ENCODE results near the gene CALHM1.

DNA sequence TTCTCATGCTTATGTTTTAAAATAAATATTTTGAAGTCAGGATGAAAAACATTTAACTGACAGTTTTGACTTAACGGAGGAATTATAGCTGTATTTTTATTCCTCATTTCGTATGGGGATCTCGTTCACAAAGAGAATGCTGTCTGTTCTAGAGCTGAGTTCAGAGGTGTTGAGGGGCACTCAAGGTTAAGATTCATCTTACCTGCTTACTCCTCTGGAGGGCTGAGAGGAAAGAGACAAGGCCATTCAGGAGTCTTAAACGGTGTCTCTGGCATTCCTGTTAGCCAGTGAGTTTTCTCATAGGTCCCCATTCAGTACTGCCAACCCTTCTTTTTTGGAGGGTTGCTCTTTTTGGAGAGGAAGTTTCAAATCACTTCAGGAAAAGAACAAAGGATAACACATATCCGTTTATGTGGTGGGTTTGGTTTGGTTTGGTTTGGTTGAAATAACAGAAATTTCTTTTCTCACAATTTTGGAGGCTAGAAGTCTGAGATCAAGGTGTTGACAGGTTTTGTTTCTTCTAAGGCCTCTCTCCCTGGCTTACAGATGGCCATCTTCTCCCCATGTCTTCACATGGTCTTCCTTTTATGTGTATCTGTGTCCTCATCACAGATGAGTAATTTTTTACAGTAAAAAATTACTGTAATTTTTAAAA is 29.6 kb downstream of the CALHM1 start:
- no peak for TF ChIP-seq POLR2A (IDR thresholded peaks at IDR 0.05)
- TF ChIP-seq, protein P1, sequence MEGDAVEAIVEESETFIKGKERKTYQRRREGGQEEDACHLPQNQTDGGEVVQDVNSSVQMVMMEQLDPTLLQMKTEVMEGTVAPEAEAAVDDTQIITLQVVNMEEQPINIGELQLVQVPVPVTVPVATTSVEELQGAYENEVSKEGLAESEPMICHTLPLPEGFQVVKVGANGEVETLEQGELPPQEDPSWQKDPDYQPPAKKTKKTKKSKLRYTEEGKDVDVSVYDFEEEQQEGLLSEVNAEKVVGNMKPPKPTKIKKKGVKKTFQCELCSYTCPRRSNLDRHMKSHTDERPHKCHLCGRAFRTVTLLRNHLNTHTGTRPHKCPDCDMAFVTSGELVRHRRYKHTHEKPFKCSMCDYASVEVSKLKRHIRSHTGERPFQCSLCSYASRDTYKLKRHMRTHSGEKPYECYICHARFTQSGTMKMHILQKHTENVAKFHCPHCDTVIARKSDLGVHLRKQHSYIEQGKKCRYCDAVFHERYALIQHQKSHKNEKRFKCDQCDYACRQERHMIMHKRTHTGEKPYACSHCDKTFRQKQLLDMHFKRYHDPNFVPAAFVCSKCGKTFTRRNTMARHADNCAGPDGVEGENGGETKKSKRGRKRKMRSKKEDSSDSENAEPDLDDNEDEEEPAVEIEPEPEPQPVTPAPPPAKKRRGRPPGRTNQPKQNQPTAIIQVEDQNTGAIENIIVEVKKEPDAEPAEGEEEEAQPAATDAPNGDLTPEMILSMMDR (IDR thresholded peaks at IDR 0.05) = no peak
